Glutamatergic neuron (in vitro differentiated cells): ENCODE results near the gene GSTA1. TPM values are rescaled to one million over a fixed set of nuclear protein-coding genes. Genes with fewer than 3 reads are reported as not detected.
"Not testable (repeated sequence)": the region's sequence is repeated elsewhere in the genome, so short reads cannot be mapped to it uniquely, and the experiment has no call there.

Experiments used
- DNase-seq: peaks from one replicate; pipeline ENCODE4 v3.0.0; 2022
- H3K27ac Mint-ChIP-seq: one replicate; pipeline ENCODE4 v1.8.0; 2020; ENCODE audit warnings: mild to moderate bottlenecking, mixed read lengths, inconsistent platforms; ENCODE audit not compliant: unreplicated experiment
- H3K27me3 Mint-ChIP-seq: one replicate; pipeline ENCODE4 v1.8.0; 2020; ENCODE audit warnings: mild to moderate bottlenecking, moderate library complexity, mixed read lengths, inconsistent platforms; ENCODE audit not compliant: unreplicated experiment
- H3K36me3 Mint-ChIP-seq: one replicate; pipeline ENCODE4 v1.8.0; 2020; ENCODE audit warnings: mild to moderate bottlenecking, mixed read lengths, inconsistent platforms; ENCODE audit not compliant: unreplicated experiment
- H3K4me1 Mint-ChIP-seq: one replicate; pipeline ENCODE4 v1.8.0; 2020; ENCODE audit warnings: mild to moderate bottlenecking, low read depth, mixed read lengths, inconsistent platforms; ENCODE audit not compliant: unreplicated experiment
- H3K4me3 Mint-ChIP-seq: one replicate; pipeline ENCODE4 v1.8.0; 2020; ENCODE audit warnings: mild to moderate bottlenecking, mixed read lengths, inconsistent platforms; ENCODE audit not compliant: unreplicated experiment
- H3K9me3 Mint-ChIP-seq: one replicate; pipeline ENCODE4 v1.8.0; 2020; ENCODE audit warnings: mild to moderate bottlenecking, moderate library complexity, mixed read lengths, inconsistent platforms; ENCODE audit not compliant: unreplicated experiment
- CTCF ChIP-seq: fragments of 200-600 bp; sonication (generic); IDR thresholded peaks from one replicate; pipeline ENCODE4 v1.5.0; 2021; ENCODE audit not compliant: partially characterized antibody, unreplicated experiment
- long read RNA-seq: library from polyadenylated mRNA; unstranded; transcript quantifications from one replicate; pipeline ENCODE4 v2.0.0, GENCODE V29; 2020; ENCODE audit not compliant: unreplicated experiment
- total RNA-seq: library from RNA; stranded (reverse); fragmentation: NEBNext Ultra II Directional; extraction: Animal tissue kit (Norgen Biotek cat#: 25700); gene quantifications from one replicate; pipeline ENCODE4 v1.2.1, GENCODE V29; 2021; ENCODE audit not compliant: unreplicated experiment

Gene GSTA1
- total RNA-seq, result not detected
- long read RNA-seq, result 0 reads

GRCh38 chr6:52803668-52804255 is at the start of gene GSTA1:
GSTA1 (minus strand) TSS chr6:52803816; CDS start chr6:52799267, 4,549 bp downstream.
- H3K27me3 Mint-ChIP-seq, H3K4me1 Mint-ChIP-seq, DNase-seq, H3K9me3 Mint-ChIP-seq, H3K4me3 Mint-ChIP-seq, H3K36me3 Mint-ChIP-seq, H3K27ac Mint-ChIP-seq: not testable (repeated sequence)

- no peak for DNase-seq
- Mint-ChIP-seq H3K36me3 (peaks cover 11% of the 10 kb centered on the region), H3K9me3 (peaks cover 3% of the 10 kb centered on the region), H3K4me3 (no peak overlapping the region), H3K27me3 (no peaks in the 10 kb centered on the region), H3K4me1 (no peaks in the 10 kb centered on the region), H3K27ac (no peak overlapping the region)
- no peak for TF ChIP-seq CTCF
Observed at GRCh38 chr6:52849137-52849536, 45.5 kb upstream of the GSTA1 start.

GRCh38 chr6:52846002-52846401 is 42.4 kb upstream of the GSTA1 start:
- no peak for DNase-seq
- TF ChIP-seq CTCF, result no peak
- Mint-ChIP-seq H3K4me3 (no peak overlapping the region), H3K27ac (no peak overlapping the region), H3K27me3 (no peaks in the 10 kb centered on the region), H3K9me3 (peaks cover 3% of the 10 kb centered on the region), H3K4me1 (no peaks in the 10 kb centered on the region), H3K36me3 (peaks cover 11% of the 10 kb centered on the region)

GRCh38 chr6:52843605-52844004 is 40.0 kb upstream of the GSTA1 start:
- TF ChIP-seq CTCF, result no peak
- peaks cover 3% of the 10 kb centered on the region for H3K9me3 Mint-ChIP-seq
- peaks cover 6% of the 10 kb centered on the region for H3K36me3 Mint-ChIP-seq
- no peak for DNase-seq
- no peaks in the 10 kb centered on the region for H3K27me3 Mint-ChIP-seq
- H3K27ac Mint-ChIP-seq, result no peak overlapping the region
- no peaks in the 10 kb centered on the region for H3K4me1 Mint-ChIP-seq
- no peak overlapping the region for H3K4me3 Mint-ChIP-seq

- no peaks in the 10 kb centered on the region for H3K27me3 Mint-ChIP-seq
- no peaks in the 10 kb centered on the region for H3K9me3 Mint-ChIP-seq
- H3K36me3 Mint-ChIP-seq, result no peaks in the 10 kb centered on the region
- no peak within 1 kb of the TSS for H3K4me3 Mint-ChIP-seq
- H3K27ac Mint-ChIP-seq, result no peak within 1 kb of the TSS
- TF ChIP-seq CTCF, result no peak
- no peaks in the 10 kb centered on the region for H3K4me1 Mint-ChIP-seq
- no peak for DNase-seq
Observed at GRCh38 chr6:52840763-52841585, 37.4 kb upstream of the GSTA1 start, which contains the start of gene GSTA5. GSTA5 (minus strand) TSS chr6:52840813.
